Lower leg skin (tissue), 4 donors: Measurements from ENCODE around the gene NCAPG. TPM values are rescaled to one million over a fixed set of nuclear protein-coding genes. Genes with fewer than 3 reads are reported as not detected.

Experiments
- DNase-seq, 2 donors: peaks; one replicate each; pipeline ENCODE4 v3.0.0-alpha.2; 2019; ENCODE audit warnings: low spot score in 2 of 2
- H3K4me3 ChIP-seq: fragments of 200-600 bp; sonication (generic); 2 replicates; pipeline ENCODE4 v1.5.1; 2017; ENCODE audit warnings: mild to moderate bottlenecking, low read depth; ENCODE audit not compliant: poor library complexity, severe bottlenecking
- CTCF ChIP-seq, 3 donors: fragments of 450-650 bp; IDR thresholded peaks; one replicate each; pipeline ENCODE4 v1.5.1; 2016; ENCODE audit warnings: antibody characterized with exemption in 3 of 3, mild to moderate bottlenecking in 3 of 3, moderate library complexity in 2 of 3
- POLR2A ChIP-seq, 2 donors: fragments of 450-650 bp; IDR thresholded peaks; one replicate each; pipeline ENCODE4 v1.6.1; 2016 to 2017; ENCODE audit warnings: antibody characterized with exemption in 2 of 2, mild to moderate bottlenecking in 1 of 2, moderate library complexity in 1 of 2
- WGBS, 2 donors: methylation state at CpG; one replicate each; pipeline ENCODE4 v1.1.5; 2018; 5-methylcytosine and 5-hydroxymethylcytosine counted together
- intact Hi-C: fragments of 100-400 bp; cut with DNase I; formaldehyde crosslinking; loops from one replicate; pipeline ENCODE4 v1.15.0; 2023; ENCODE audit warnings: low total_unique reads
- total RNA-seq, 4 donors: library from RNA; depleted of rRNA; stranded (reverse); fragments of >200 nt; gene quantifications; one replicate each; pipeline ENCODE4 v1.1.0, GENCODE V29; 2016

Gene NCAPG
- total RNA-seq, 4 donors from 2014 or later: 0.34 to 5.3 (median 1.8) TPM

- DNase-seq: no peak
- TF ChIP-seq POLR2A (IDR thresholded peaks at IDR 0.05) (no peak), CTCF (IDR thresholded peaks at IDR 0.05) (no peak)
- H3K4me3 ChIP-seq: no peak overlapping the region
- intact Hi-C loops: no loop called here
- 86 to 90% methylated on average over 10 of the region's 10 CpGs for WGBS, 2 donors
Measured at GRCh38 chr4:17773135-17773698, 37.6 kb upstream of the NCAPG start.

- intact Hi-C loops: no loop called here
- WGBS, 2 donors: 81 to 94% methylated on average over 3 of the region's 3 CpGs
- H3K4me3 ChIP-seq: no peak overlapping the region
- no peak for TF ChIP-seq POLR2A (IDR thresholded peaks at IDR 0.05)
- no peak for TF ChIP-seq CTCF (IDR thresholded peaks at IDR 0.05)
- no peak for DNase-seq
Measured at GRCh38 chr4:17778431-17778830, 32.3 kb upstream of the NCAPG start.

GRCh38 chr4:17780501-17781299 lies 30.1 kb upstream of the NCAPG start:
- WGBS, 2 donors: 9 to 11% methylated on average over 28 to 31 of the region's 31 CpGs
- TF ChIP-seq CTCF (IDR thresholded peaks at IDR 0.05): no peak
- no peak for TF ChIP-seq POLR2A (IDR thresholded peaks at IDR 0.05)
- DNase-seq: no peak
- intact Hi-C loops: no loop called here
- peak overlapping the region; percentile 1 for H3K4me3 ChIP-seq

GRCh38 chr4:17781300-17782287 lies 29.2 kb upstream of the NCAPG start, which contains the start of gene FAM184B:
TSS of gene FAM184B (minus strand) at chr4:17781621. CDS start at chr4:17781299, 322 bp downstream.
- 6% methylated on average over 73 to 78 of the region's 82 CpGs for WGBS, 2 donors
- H3K4me3 ChIP-seq: peak within 1 kb of the TSS; percentile 1
- intact Hi-C loops: no loop called here
- DNase-seq: no peak
- no peak for TF ChIP-seq POLR2A (IDR thresholded peaks at IDR 0.05)
- no peak for TF ChIP-seq CTCF (IDR thresholded peaks at IDR 0.05)

GRCh38 chr4:17785858-17786257 lies 24.9 kb upstream of the NCAPG start:
- 58 to 62% methylated on average over 5 of the region's 5 CpGs for WGBS, 2 donors

More at GRCh38 chr4:17785858-17786257, 24.9 kb upstream of the NCAPG start:
- no peak for DNase-seq
- H3K4me3 ChIP-seq: no peak overlapping the region
- intact Hi-C loops: no loop called here
- TF ChIP-seq CTCF (IDR thresholded peaks at IDR 0.05) (no peak), POLR2A (IDR thresholded peaks at IDR 0.05) (no peak)
